Activated CD4-positive, CD25-positive, alpha-beta regulatory T cell treated with anti-CD3 and anti-CD28 coated beads, Interleukin-2, amount 50 U/mL, for 72 hours (primary cell): ENCODE results near the gene NT5C1A.

Experiments used
- DNase-seq: peaks from one replicate; pipeline ENCODE4 v3.0.0; 2021

NT5C1A gene

DNA sequence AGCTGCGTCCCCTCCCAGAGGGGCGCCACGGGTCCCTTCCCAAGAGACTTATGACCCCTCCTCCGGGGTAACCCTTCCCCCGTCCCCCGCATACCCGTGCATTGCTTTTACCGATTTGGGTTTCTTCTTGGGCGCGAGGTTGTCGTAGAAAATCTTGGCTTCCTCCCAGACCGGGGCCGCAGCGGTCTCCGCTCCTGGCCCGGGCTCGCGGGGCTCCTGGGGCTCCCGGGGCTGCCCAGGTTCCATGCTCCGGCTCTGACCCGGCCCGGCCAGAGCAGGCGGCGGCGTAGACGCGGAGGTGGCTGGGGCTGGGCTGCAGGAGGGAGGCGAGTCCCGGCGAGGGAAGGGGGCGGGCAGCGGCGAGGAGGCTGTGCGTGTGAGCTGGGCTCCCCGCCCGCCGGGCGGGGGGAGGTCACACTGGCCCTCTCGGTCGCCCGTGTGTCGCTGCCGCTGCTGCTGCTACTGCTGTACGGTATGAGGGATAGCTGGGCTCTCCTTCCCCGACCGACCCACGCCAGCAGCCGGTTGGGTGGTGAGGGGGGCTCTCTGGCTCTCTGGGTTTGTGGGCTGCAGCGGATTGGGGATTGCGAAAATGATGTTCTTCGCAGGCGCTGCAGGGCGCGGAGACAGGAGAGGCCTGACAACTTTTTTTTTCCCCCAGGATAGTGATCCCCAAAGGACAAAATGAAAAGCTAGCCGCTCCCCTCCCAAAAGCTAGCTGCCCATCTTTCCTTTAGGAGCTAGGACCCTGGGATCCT, at the start of gene NT5C1A:
NT5C1A (minus strand) TSS at position 315 of the 758 bp plus-strand sequence; CDS start at position 246, 69 bp downstream.
- DNase-seq = no peak

DNA sequence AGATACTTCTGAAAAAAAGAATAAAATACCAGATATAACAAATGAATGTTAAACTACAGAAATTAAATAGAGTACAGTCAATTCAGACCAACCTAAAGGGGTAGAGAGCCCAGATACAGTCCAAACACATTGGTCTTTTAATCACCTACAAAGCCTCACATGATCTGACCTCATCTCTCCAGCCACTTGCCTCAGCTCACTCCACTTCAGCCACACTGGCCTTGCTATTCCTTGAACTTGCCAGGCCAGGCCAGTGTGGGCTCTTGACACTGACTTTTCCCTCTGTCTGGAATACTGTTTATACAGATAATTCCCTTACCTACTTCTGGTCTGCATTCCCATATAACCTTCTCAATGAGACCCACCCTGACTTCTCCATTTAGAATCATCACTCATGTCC, 49.8 kb upstream of the NT5C1A start:
- DNase-seq = no peak

DNA sequence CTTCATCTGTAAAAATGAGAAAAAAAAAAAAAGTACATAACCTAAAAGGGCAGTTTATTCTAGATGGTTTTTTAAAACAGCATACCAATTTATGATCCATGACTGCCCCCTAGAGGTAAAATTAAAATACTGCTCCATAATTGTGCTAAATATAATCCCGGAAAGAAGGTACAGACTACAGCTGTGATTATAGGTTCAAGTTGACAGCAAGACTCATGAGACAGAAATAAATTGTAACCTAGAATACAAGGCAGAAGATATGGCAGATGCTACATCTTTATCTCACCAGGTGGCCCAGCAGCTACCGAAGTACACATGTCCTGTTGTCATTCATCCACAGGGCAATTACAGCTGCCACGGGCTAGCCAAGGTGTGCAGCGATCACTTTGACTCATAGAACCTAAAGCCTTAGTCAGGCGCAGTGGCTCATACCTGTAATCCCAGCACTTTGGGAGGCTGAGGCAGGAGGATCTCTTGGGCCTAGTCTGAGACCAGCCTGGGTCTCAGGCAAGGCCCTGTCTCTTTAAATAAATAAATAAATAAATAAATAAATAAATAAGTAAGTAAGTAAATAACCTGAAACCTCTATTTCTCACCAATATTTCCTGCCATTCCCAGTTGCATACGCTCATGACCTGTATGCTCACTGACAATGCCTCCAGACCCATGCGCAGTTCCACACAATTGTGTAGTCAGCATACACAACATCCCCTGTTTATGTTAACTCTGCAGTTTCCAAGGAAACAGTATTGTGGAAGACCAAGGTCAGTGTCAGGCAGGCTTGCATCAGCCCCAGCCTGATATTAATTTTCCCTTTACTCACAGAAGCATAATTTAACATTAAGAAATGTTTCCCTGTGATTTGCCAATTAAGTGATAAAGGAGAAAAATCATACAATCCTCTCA, 48.4 kb upstream of the NT5C1A start:
- DNase-seq = no peak

DNA sequence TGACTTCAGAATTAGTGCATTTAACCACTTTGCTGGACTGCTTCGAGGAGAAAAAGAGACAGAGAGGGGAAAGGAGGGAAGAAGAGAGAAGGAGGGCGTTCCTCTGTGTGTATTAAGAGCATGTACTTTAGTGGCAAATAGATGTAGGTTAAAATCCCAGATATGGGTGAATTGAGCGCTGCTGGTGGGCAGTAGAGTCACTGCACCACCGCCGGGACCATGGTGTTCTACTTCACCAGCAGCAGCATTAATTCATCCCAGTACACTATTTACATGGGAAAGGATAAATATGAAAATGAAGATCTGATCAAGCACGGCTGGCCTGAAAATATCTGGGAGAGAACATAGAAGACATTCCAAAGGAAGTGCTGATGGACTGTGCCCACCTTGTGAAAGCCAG, 45.9 kb upstream of the NT5C1A start:
- DNase-seq = no peak

DNA sequence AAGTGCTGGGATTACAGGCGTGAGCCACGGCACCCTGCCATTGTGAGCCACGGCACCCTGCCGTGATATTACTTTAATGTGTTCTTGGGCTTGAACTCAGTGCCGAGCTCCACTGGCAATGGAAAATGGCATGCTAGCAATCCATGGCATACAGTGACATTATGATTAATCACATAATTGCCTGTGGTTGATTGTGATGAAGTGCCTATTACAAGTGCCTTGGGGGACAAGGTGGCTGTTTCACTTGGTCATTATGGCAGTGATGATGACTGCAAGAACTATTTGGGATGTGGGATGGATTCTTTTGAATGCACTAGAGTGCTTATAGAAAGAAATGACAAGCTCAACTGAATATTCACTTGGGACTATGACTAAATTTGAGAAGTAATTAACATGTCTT, 41.6 kb upstream of the NT5C1A start:
- DNase-seq = no peak

DNA sequence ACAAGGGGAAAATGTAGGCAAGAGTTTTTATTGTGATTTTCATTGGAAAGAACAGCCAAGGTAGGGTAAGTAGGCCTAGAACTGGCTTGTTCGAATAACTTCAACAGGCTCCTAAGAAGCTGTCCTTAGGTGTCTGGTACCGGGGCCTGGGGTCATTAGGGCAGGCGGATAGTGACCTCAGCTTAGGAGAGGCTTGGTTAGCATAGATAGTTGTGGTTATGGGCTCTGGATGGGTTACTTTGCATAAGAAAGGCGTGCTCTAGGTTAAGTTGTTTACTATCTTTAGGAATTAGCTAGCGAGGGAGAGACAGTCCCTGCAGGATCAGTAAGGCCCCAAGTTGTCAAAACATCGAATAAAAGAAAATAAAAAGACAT, 40.0 kb upstream of the NT5C1A start:
- DNase-seq = no peak

DNA sequence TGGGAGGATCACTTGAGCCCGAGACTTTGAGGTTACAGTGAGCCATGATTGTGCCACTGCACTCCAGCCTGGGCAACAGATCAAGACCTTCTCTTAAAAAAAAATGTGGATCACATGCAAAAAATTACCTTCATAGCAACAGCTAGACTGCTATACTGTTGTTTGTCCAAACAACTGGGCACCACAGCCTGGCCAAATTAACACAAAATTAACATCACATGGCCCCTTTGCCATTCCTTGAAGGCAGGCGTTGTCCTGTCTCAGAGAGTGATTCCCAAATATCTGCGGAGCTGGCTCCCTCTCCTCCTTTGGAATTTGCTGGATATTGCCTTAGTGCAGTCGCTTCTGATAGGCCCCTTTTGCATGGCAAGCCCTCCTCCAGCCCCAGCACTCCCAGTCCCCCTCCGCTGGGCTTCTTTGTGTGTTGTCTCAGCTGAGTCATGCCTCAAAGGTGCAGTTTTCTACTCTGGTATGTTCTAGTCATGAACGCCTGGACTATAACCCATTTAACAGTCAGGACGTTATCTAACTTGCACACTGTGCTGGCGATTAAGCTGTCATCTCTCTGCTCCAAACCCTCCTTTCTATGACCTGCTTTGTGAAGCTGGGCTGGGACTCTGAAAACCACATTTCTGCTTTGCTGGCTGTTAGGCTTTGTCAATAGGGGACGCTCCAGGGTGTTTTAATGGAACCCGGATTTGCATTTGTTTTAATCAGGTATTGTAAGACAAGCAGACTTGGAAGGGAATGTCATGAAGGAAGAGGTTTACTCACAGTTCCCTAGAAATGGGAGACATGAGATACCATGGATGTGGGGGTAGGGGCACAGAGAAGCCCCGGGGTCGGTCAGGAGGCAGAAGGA, 39.4 kb upstream of the NT5C1A start:
- no peak for DNase-seq

DNA sequence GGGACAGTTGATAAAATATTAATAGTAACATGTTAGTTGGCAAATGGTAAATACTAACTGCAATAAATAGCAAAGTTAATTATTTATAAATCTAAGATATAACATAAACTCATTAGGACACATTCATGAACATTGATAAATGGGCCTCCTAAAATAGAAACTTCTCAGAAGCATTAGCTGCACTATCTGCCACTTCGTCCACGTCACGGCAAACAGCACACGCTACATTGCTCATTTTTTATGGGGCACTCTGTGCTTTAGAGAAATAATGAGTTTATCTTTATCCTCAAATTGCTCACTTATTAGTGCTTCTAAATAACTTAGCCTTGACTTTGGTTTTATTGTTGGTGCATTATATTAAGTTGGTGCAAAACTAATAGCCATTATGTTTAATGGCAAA, 35.6 kb upstream of the NT5C1A start:
- DNase-seq = no peak

DNA sequence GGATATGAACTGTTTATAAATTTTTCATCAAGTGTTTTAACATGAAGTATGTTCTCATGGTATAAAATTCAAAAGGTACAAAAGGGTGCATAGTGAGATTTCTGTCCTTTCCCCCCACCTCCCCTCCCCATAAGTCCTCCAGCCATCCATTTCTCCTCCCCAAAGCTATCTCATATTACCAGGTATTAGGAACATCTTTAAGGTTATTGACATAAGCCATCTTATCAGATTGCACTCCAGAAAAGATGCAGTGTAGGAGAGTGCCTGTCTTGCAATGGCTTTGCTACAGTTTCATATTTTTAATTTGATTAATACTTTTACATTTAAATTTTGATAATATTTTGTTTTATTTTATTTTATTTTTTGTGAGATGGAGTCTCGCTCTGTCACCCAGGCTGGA, 32.9 kb upstream of the NT5C1A start:
- no peak for DNase-seq

DNA sequence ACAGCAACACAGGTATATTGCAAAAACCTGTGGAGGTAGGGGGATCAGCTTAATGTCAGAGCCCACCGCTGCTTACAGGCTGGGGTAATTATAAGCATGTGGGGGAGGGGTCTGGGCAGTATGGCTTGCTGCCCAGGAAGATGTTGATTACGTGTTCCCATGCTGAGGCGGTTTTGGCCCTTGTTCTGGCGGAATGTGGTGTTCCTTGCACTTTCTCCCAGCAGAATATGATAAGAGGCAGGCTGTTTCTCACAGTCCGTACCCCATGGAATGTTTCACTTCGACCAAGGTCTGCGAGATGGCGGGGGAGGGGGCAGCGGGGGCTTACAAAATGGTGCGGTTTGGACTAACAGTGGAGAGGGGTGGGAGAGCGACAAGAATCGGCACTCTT, 29.1 kb upstream of the NT5C1A start:
- no peak for DNase-seq

DNA sequence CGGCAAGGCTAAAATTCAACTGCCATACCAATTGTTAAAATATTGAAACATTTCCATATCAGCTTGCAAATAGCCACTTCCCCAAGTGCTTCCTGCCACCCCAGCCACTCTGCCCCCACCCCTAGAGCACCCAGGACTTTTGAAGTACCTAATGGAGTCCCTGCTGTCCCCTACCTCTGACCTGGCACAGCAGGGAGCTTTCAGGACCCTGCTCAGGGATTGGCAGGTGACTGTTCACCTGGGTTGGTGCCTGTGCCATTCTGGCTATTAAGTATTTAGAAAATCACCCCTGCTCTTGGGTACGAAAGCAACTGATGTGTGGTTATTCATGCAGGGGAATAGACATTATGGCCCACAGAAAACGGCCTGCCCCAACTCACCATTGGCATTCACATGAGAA, 28.4 kb upstream of the NT5C1A start:
- no peak for DNase-seq

DNA sequence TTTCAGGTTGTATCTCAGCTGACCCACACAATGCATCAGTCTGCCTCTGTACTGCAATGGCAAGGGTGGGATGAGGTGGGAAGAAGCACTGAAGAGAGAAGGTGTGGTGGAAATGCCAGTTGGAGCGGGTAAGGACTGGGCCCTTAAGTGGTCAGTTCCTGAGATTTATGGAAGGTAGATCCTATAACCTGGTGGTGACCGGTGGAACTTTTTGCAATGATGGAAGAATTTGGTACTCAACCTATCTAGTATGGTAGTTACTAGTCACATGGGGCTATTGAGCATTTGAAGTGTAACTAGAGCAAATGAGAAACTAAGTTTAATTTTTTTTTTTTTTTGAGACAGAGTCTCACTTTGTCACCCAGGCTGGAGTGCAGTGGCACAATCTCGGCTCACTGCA, 27.5 kb upstream of the NT5C1A start:
- no peak for DNase-seq

DNA sequence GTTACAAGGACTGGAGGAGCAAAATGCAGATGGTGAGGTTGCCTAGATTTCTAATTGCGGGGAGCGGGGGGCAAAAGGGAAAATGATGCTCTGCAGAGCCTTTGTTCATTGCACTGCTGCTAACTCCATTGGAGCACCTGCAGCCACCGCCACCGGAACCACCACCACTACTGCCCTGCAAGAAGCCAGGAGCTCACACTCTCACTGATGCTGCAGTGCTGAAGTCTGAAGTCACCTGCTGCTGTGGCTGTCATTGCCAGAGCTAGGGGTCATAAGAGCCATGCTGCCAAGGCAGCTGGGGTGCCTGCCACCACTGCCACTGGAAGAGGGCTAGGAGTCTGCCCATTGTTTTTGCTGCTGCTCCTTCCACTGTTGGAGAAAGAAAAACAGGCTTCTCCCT, 26.7 kb upstream of the NT5C1A start:
- no peak for DNase-seq

DNA sequence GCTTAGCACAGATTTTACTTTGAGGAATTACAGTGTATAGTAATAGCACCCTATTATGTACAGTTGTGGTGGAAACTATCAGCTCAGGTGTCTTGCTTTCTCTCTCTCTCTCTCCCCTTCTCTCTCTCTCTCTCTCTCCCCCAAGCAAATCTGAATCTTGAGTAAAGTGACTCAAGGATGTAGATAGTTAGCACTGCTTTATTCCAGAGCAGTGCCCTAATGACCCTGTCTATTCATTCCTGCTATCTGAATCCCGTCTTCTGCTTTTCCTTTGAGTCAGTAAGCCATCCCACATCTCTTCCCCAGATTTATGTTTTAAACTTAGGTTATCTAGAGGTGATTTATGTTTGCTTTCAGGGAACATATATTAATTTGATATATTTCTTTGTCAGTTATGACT, 24.5 kb upstream of the NT5C1A start:
- no peak for DNase-seq

DNA sequence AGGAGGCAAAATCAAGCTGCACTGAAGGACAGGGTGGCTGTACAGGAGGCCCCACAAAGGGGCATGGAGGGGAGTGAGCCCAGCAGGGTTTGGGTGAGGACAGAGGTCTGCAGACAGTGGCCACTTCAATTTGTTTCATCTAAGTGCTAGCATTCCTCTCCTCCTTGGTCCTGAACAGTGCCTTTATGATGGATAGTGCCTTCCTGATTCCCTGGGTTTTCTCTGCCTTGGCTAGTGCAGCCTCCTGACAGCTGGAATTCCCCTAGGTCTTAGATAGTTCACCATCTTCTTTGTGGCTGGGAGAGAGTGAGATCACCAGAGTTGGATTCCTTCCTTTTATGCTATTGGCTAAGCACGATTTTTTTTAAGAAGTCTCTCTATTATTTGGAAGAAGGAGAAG, 23.1 kb upstream of the NT5C1A start:
- DNase-seq = no peak

DNA sequence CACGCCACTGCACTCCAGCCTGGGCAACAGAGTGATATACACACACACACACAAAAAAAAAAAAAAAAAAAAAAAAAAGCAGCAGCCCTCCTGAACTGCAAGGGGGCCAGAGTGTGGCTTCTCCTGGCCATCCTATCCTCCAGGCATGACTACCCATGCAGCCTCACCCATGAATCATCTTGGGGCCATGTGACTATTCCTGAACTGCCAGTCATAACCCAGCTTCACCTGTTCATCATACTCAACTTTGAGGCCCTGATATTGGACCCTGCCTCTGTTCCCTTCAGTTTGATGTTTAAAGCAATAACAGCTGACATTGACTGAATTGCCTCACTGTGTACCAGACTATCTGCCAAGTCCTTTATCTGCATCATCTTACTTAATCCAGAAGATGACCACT, 22.1 kb upstream of the NT5C1A start:
- DNase-seq = no peak

DNA sequence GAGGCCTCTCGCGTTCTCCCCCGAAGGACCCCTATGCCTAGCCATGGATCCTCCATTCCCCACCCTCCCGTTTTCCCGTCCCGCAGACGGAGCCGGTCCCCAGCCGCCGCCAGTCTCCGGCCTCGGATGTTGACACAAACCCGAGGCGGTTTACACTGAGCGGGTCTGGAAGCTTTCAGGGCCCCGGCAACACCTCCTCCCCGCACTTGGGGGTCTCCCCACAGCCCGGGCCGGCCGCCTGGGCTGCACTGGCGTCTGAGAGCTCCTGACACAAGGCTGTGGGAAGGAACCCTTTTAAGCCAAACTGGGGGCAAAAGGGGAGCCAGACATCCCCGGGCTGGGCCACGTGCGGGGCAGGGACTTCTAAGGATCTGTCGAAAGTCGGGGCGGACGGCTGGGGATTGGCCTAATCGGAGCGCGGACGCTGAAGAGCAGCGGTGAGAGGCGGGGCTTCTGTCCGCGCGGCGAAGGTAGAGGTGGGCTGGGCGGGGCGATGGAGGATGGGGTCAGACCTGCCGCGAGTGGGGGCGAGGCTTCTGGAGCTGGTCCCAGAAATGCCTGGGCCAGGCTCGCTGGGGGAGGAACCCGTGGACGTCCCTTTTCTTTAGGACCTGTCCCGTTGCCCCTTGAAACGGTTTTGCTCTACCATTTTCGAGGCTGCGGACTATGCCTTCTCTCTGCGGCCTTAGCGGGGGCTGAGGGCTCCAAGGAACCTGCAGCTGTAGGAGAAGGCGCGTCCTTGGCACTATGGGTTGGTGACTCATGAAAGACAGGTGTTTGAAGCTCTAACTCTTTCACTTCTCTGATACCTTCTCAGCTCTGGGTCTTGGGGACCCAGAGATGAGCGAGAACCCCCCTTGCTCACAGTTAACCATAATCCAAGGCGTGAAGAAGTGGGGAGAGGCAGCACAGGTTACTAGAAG, 20.5 kb upstream of the NT5C1A start:
- no peak for DNase-seq

DNA sequence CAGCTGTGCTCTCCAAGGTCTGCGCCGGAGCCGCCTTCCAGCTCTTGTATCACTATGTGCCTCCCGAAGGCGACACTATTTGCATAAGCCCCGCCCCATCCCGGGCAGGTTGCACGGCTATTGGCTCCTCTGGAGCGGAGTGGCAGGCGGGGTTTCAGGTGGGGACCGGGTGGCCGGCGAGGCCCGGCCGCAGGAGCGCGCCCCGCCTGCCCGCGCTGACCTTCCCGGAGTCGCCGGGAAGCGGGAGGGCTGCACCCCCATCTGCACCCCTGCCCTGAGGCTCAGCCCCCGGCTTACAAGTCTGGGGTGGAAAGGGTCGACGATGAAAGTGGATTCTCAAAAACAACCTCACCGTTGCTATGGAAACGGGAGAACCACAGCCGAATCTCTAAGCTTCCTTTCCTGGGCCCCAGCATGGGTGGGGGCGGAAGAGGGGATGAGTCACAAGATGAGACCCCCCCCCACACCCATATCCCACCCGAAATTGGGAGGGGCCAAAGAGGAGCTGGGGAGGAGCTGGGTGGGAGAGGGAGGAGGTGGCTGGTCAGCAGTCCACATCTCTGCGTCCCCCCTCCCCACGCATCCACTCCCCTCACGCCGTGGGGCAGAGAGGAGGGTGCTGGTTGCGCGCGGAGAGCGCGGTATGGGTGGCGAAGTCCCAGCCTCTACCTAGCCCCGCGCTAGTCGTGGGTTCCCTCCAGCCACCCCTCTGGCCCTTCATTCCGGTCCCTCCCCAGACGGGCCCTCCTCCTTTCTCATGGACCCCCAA, 19.7 kb upstream of the NT5C1A start, which contains the start of gene HPCAL4:
HPCAL4 (minus strand) TSS at position 51 of the 769 bp plus-strand sequence. CDS start 6,830 bp downstream, outside the sequence.
- peak; percentile 85 for DNase-seq

DNA sequence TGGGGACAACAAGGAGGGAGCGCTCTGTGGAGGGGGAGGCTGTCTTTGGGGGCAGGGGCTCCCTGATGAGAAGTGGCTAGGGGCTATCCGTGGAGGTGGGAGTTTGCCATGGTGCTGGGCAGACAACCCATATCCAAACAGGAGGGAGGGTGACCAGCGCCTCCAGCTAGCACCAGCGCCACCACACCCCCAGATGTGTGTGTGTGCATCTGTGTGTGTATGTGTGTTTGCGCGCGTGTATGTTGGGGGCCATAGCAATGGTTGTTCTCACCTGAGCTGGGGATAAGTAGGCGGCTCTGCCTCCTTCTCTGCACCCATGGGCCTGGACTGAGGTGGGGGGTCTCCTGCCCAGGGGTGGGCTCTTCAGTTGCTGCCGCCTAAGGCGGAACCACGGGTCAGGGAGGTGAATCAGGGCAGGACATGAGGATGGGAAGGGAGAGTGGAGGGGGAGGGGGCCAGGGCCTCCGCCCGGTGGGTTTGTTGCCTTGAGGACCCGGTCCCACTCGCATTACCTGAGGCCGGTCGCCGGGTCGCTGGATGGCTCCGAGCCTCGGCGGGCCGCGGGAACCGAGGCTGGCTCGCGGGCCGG, 19.0 kb upstream of the NT5C1A start:
- no peak for DNase-seq

DNA sequence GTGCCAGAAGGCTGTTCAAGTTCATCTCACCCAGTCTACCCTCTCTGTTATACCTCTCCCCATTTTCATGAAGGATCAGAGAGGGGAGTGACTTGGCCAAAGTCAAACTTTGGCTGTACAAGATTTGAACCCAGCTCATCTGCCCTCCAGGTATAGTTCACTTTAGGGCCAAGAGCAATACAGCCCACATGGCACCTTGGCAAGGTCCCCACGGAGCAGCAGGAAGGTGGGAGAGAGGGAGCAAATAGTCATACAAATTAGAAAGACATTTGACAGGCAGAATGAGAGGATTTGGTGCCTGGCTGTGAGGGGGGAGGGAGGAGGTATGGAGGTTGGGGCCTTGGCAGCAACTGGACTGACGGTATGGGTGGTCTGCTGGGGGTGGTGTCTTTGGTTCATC, 18.3 kb upstream of the NT5C1A start:
- DNase-seq = no peak

DNA sequence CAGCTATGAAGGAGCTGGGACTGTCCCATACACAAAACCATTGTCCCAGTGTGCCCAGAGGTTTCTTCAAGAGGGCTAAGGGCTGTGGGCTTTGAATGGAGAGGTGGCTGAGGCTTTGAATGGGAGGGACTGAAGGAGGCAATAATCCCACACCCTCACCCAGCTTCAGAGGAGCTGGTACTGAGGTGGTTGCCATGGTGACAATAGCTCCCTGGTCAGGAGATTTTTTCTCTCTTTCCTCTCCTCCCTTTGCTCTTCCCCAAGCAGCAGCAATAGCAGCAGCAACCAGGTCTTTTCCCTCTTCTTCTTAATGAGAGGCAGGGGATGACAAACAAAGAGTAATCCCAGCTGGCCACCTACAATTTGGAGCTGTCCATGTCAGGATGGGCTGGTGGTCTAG, 17.7 kb upstream of the NT5C1A start:
- no peak for DNase-seq
